Activated naive CD4-positive, alpha-beta T cell treated with anti-CD3 and anti-CD28 coated beads for 36 hours (primary cell): ENCODE data around the gene SLC22A17. TPM values are rescaled to one million over a fixed set of nuclear protein-coding genes. Genes with fewer than 3 reads are reported as not detected.
"Not testable (repeated sequence)": the region's sequence is repeated elsewhere in the genome, so short reads cannot be mapped to it uniquely, and the experiment has no call there.

ENCODE experiments used
- CTCF ChIA-PET: fragments of 350-600 bp; sonication (Branson Sonifier 250); formaldehyde crosslinking; loops from one replicate; lab custom pipeline; 2021; ENCODE audit warnings: antibody characterized with exemption; lab: Charles Lee
- DNase-seq: peaks from one replicate; pipeline ENCODE4 v3.0.0-alpha.2; 2020
- H3K27ac Mint-ChIP-seq: one replicate; pipeline ENCODE4 v1.8.0; 2021; ENCODE audit warnings: mild to moderate bottlenecking, mixed read lengths
- H3K27me3 Mint-ChIP-seq: one replicate; pipeline ENCODE4 v1.8.0; 2021; ENCODE audit warnings: low read depth, mixed read lengths
- H3K36me3 Mint-ChIP-seq: one replicate; pipeline ENCODE4 v1.8.0; 2021; ENCODE audit warnings: low read depth, mixed read lengths
- H3K4me1 Mint-ChIP-seq: one replicate; pipeline ENCODE4 v1.8.0; 2021; ENCODE audit warnings: low read depth, mixed read lengths
- H3K4me3 Mint-ChIP-seq: one replicate; pipeline ENCODE4 v1.8.0; 2021; ENCODE audit warnings: mild to moderate bottlenecking, moderate library complexity, mixed read lengths
- H3K9me3 Mint-ChIP-seq: one replicate; pipeline ENCODE4 v1.8.0; 2021; ENCODE audit warnings: mixed read lengths
- intact Hi-C: fragments of 100-400 bp; cut with micrococcal nuclease; formaldehyde crosslinking; loops from one replicate; pipeline ENCODE4 v1.15.1; 2023
- total RNA-seq, 2 experiments: library from RNA; stranded (reverse); gene quantifications; one replicate each; pipeline ENCODE4 v1.2.3, GENCODE V29; 2021

Gene SLC22A17
- total RNA-seq, 2 experiments from 2014 or later = 3.5 to 4.8 TPM

DNA sequence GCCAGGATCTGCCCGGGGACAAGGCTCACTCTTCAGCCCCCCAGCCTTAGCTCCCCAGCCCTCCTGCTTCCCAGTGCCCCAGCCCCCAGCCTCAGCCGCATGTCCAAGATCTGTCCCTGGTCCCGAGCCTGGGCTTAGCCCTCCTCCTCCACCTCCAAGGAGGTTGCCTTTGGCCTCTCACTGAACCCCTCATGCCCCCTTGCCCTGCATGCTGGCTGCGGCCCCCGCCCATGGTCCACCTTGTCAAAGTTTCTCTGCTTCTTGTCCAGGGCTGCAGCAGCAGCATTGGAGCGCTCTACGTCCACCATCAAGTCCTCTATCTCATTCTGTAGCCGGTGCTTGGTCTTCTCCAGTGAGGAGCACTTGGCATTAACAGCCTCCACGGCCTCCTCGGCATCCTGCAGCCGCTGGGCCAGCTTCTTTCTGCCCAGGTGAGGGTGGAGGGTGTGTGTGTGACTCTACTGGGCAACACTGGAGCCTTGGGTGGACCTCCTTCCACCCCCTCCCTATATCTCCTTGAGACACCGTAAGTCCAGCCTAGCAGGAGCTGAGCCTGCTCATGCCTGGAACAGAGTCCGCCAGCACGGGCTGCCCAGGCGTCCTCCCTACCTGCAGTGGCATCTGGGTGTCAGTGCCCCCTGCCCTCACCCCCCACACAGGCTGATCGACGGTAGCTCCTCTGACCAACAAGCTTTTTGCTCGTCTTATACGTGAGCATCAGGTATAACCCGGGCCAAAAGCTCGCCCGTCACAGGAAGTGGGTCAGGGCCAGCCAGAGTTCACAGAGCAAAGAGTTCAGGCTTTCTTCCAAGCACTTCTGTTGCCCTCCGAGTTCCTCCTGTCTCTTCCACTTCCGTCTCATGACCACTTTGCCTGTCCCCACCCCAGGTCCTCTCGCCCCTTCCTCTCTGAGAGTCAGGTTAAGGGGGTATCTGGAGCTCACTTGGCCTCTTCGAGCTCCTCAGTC is 35.5 kb upstream of the SLC22A17 start:
- Mint-ChIP-seq H3K4me1 (no peaks in the 10 kb centered on the region), H3K27me3 (no peaks in the 10 kb centered on the region), H3K27ac (no peak overlapping the region), H3K4me3 (no peak overlapping the region), H3K9me3 (no peaks in the 10 kb centered on the region), H3K36me3 (no peaks in the 10 kb centered on the region)
- DNase-seq = no peak
- intact Hi-C loops = no loop called here
- CTCF ChIA-PET = no interaction called here

DNA sequence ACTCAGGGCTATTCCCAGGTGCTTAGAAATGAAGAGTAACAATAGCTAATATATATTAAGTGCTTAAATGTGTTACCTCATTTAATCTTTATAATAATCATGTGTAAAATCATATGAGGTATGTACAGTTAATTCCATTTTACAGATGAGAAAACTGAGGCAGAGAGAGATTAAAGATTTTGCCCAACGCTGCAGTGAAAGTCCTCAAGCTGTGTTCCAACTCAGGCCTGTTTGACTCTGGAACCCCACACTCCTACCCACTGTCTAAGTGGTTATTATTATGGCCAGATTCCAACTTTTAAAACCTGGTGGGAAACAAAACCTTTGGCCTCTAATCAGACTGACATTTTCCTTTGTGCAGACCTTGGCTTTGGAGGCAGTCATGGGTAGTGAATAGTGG is 34.3 kb upstream of the SLC22A17 start:
- H3K4me1 Mint-ChIP-seq = no peaks in the 10 kb centered on the region
- no peaks in the 10 kb centered on the region for H3K27me3 Mint-ChIP-seq
- H3K4me3 Mint-ChIP-seq = no peak overlapping the region
- no peaks in the 10 kb centered on the region for H3K9me3 Mint-ChIP-seq
- intact Hi-C loops = no loop called here
- DNase-seq = no peak
- no peak overlapping the region for H3K27ac Mint-ChIP-seq
- CTCF ChIA-PET = interaction anchor here (0.6 kb wide), 1 partner anchor 78 kb away, joined by 3 read pairs; no protein-coding TSS in a partner anchor
- no peaks in the 10 kb centered on the region for H3K36me3 Mint-ChIP-seq

DNA sequence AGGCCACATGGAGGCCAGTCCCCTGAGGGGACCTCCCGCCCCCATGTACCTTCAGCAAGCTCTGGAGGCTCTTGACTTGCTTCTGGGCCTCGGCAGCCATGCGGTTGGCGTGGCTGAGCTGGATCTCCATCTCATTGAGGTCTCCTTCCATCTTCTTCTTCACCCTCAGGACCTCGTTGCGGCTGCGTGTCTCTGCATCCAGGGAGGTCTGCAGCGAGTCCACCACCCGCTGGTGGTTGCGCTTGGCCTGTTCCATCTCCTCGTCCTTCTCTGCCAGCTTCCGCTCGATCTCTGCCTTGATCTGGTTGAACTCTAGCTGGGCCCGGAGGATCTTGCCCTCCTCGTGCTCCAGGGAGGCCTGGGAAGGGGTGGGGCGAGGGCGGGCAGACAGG is 33.6 kb upstream of the SLC22A17 start:
- intact Hi-C loops, DNase-seq, H3K27ac Mint-ChIP-seq, H3K27me3 Mint-ChIP-seq, H3K4me3 Mint-ChIP-seq, H3K4me1 Mint-ChIP-seq, H3K9me3 Mint-ChIP-seq, H3K36me3 Mint-ChIP-seq: not testable (repeated sequence)
- CTCF ChIA-PET = interaction anchor here (0.6 kb wide), 1 partner anchor 78 kb away, joined by 3 read pairs; no protein-coding TSS in a partner anchor

DNA sequence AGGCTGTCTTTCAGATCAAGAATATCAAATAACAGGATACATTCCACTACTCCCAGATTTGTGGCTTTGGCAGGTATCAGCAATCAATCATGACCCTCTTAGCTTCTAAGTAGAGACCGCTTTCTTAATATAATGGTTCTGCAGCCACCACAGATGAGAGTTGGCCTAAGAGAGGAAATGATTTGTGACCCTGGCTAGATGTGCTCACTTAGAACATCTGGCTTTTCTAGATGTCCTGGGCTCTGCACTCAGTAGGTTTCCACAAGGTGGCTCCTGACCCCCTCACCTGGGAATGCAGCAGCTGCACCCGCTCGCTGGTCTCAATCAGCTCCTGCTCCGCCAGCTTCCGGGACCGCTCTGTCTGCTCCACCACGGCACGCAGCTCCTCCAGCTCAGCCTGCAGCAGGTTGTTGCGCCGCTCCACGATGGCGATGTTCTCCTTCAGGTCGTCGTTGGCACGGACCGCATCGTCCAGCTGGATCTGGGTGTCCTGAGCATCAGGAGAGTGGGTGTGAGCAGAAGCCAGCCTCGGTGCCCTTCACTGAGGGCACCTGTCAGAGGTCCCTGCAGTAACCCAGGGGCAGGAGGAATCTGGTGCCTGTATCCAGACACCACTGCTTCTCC is 33.1 kb upstream of the SLC22A17 start:
- Mint-ChIP-seq H3K4me3 (no peak overlapping the region), H3K36me3 (no peaks in the 10 kb centered on the region), H3K4me1 (no peaks in the 10 kb centered on the region), H3K27ac (no peak overlapping the region), H3K27me3 (no peaks in the 10 kb centered on the region), H3K9me3 (no peaks in the 10 kb centered on the region)
- DNase-seq = no peak
- intact Hi-C loops = no loop called here
- CTCF ChIA-PET = interaction anchor here (0.6 to 0.7 kb wide), 2 partner anchors 59 to 81 kb away, joined by 3 to 7 read pairs; no protein-coding TSS in a partner anchor

DNA sequence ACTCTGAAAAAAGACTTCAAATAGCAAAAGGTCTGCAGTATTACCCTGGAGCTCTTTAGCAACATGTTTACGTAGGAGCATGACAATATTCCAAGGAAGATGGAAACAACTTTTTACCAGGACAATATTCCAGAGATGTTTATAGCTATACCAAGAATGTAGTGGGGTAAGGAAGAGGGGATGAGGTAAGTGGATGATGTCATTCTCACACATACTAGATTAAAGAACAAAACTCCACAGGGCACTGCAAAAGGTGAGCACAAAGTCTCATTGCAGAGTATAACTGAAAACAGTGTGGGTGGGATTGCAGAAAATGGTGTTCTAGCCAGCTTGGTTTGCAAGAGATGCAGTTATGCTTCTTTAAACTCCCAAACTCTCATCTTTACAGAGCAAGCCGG is 32.6 kb upstream of the SLC22A17 start:
- no peaks in the 10 kb centered on the region for H3K36me3 Mint-ChIP-seq
- no peaks in the 10 kb centered on the region for H3K9me3 Mint-ChIP-seq
- intact Hi-C loops = no loop called here
- H3K27me3 Mint-ChIP-seq = no peaks in the 10 kb centered on the region
- CTCF ChIA-PET = interaction anchor here (0.6 to 1.0 kb wide), 3 partner anchors 58 to 157 kb away, joined by 3 to 7 read pairs (median 3); no protein-coding TSS in a partner anchor
- no peaks in the 10 kb centered on the region for H3K4me1 Mint-ChIP-seq
- no peak for DNase-seq
- no peak overlapping the region for H3K4me3 Mint-ChIP-seq
- H3K27ac Mint-ChIP-seq = no peak overlapping the region

DNA sequence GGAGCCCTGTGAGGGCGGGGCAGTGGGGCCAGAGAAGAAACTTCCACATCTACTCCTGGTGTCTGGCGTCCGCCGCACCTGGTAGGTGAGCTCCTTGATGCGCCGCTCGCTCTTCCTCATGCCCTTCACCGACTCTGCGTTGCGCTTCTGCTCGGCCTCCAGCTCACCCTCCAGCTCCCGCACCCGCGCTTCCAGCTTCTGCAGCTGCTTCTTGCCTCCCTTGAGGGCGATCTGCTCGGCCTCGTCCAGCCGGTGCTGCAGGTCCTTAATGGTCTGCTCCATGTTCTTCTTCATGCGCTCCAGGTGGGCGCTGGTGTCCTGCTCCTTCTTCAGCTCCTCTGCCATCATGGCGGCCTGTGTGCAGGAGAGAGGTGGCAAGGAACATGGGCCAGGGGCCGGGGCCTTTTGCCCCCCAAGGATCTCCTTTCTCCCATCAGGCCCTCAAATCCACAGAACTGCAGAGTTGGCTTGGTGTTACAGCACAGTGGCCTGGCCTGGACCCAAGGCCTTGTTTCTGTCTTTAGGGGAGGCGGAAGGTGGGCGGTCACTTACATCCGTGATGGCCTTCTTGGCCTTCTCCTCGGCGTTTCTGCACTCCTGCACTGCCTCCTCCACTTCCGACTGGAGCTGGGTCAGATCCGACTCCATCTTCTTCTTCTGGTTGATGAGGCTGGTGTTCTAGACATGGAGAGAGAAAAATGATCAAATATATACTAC is 31.8 kb upstream of the SLC22A17 start:
- CTCF ChIA-PET = interaction anchor here (0.6 to 1.0 kb wide), 4 partner anchors 55 to 157 kb away, joined by 3 to 4 read pairs (median 3); no protein-coding TSS in a partner anchor
- Mint-ChIP-seq H3K4me1 (no peaks in the 10 kb centered on the region), H3K36me3 (no peaks in the 10 kb centered on the region), H3K27ac (no peak overlapping the region), H3K27me3 (no peaks in the 10 kb centered on the region), H3K9me3 (no peaks in the 10 kb centered on the region), H3K4me3 (no peak overlapping the region)
- no peak for DNase-seq
- intact Hi-C loops = no loop called here

DNA sequence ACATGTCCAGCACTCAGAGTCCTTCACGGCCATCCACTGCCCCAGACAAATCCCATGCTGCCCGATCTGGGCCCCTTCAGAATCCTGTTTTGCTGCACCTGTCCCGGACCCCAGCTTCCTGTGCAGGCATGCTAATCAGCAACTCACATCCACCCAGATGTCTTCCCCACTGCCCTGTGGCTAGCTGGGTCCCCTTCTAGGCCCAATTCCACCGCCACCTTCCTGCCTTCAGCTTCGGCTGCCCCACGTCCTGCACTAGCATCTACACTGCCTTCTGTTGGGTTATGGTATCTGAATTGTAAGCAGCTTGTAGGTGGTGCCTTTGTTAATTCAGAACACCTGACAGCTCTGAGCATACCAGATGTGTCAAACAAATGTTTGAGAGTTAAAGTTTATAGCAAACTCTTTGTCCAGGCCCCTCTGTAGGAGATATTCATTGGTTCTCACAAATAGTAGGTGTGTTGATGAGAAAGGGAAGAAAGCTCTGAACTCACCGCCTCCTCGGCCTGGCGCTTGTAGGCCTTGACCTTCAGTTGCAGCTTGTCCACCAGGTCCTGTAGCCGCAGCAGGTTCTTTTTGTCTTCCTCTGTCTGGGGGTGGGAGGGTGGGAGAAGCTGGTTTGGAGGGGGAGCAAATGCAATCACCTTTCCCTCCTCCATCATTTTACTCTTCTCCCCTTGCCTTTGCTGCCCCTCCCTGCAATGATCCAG is 30.2 kb upstream of the SLC22A17 start:
- Mint-ChIP-seq H3K4me1 (no peaks in the 10 kb centered on the region), H3K4me3 (no peak overlapping the region), H3K27ac (no peak overlapping the region), H3K27me3 (no peaks in the 10 kb centered on the region), H3K9me3 (no peaks in the 10 kb centered on the region), H3K36me3 (no peaks in the 10 kb centered on the region)
- DNase-seq = no peak
- intact Hi-C loops = no loop called here
- CTCF ChIA-PET = interaction anchor here (0.9 to 1.8 kb wide), 9 partner anchors 10 to 262 kb away, joined by 3 to 12 read pairs (median 4); partner anchors contain the start of gene SLC22A17

DNA sequence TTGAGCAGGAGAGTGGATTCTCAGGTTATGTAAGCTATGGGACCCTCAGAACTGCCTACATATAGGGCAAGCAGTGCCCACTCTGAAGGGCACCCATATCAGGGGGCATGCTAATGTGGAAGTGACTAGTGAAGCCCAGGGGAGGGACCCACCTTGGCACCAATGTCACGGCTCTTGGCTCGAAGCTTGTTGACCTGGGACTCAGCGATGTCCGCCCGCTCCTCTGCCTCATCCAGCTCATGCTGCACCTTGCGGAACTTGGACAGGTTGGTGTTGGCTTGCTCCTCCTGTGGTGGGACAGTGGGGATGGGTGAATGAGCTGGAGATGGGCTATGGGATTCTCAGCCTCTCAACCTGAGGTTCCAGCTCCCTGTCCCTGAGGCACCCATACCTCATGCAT is 29.6 kb upstream of the SLC22A17 start:
- no peak for DNase-seq
- CTCF ChIA-PET = interaction anchor here (0.6 to 1.8 kb wide), 6 partner anchors 13 to 195 kb away, joined by 3 to 12 read pairs (median 4); no protein-coding TSS in a partner anchor
- Mint-ChIP-seq H3K27ac (no peak overlapping the region), H3K36me3 (no peaks in the 10 kb centered on the region), H3K27me3 (no peaks in the 10 kb centered on the region), H3K4me1 (no peaks in the 10 kb centered on the region), H3K9me3 (no peaks in the 10 kb centered on the region), H3K4me3 (no peak overlapping the region)
- intact Hi-C loops = no loop called here

DNA sequence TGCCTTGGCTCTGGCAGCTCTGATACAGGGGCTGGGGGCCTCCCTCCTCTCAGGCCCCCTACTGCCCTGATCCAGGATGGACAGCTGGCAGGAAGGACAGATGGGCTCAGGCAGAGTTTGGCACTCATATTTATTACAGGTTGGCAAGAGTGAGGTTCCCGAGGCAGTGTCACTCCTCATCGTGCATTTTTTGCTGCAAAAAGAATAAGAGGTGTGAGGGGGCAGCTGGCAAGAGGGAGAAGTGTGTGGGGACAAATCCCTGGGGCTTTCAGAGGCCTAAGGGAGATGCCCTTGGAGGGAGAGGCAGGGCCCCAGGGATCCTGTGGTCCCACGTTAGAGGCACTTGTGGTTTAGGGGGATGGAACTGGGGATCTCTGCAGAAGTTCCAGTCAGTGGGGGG is 29.2 kb upstream of the SLC22A17 start:
- no peaks in the 10 kb centered on the region for H3K36me3 Mint-ChIP-seq
- intact Hi-C loops = no loop called here
- DNase-seq = no peak
- H3K27ac Mint-ChIP-seq = no peak overlapping the region
- CTCF ChIA-PET = interaction anchor here (0.6 to 1.8 kb wide), 5 partner anchors 13 to 261 kb away, joined by 3 to 12 read pairs (median 4); no protein-coding TSS in a partner anchor
- no peaks in the 10 kb centered on the region for H3K27me3 Mint-ChIP-seq
- no peaks in the 10 kb centered on the region for H3K9me3 Mint-ChIP-seq
- H3K4me3 Mint-ChIP-seq = no peak overlapping the region
- no peaks in the 10 kb centered on the region for H3K4me1 Mint-ChIP-seq

DNA sequence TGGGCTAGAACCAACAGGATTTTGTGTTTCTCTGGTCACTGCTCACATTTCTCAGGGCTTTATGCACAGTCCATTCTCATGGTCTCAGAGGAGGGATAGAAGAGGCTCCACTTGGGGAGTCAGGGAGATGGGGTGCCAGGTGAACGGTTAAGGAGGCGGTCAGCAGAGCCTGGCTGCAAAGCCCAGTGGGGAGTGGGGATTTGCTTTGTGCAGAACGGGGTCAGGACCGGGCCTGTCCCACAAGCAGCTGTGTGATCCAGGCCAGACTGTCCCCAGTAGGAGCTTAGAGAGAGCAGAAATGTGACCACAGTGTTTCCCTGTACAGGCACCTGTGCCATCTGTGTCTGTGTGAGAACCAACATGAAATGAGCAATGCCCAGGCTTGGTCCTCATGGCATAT is 28.3 kb upstream of the SLC22A17 start:
- Mint-ChIP-seq H3K27ac (no peak overlapping the region), H3K27me3 (no peaks in the 10 kb centered on the region), H3K4me1 (no peaks in the 10 kb centered on the region)

DNA sequence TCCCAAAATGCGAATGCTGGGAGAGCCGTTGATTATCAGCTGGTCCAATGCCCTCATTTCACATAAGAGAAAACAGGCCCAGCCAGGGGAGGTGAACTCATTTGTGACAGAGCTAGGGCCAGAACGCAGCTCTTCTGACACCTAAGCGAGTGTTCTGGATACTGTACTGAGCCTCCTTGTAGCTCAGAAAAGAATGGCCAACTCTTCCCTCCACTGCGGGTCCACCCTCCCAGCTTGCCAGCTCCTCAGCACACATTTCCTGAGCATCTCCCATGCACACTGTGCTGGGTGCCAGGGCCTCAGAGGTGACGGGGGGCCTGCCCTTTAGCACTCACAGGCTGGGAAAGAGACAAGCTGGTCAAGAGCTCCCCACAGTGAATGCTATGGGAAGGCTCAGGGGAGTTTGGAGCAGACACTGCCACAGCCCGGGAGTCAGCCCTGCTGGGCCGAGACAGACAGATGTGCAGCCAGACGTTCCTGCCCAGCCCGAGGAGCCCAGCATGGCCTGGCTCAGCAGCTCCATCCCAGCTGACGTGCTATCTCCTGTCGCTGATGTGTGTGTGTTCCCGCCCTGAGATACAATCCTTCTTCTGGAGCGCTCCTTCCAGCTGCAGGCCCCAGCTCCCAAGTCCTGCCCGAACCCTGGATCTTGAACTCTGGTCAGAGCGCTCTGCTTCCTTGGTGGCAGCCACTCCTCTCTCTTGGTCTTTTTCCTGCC is 27.7 kb upstream of the SLC22A17 start:
- no peaks in the 10 kb centered on the region for H3K4me1 Mint-ChIP-seq
- H3K4me3 Mint-ChIP-seq = no peak overlapping the region
- no peaks in the 10 kb centered on the region for H3K27me3 Mint-ChIP-seq
- no peaks in the 10 kb centered on the region for H3K9me3 Mint-ChIP-seq
- intact Hi-C loops = loop anchor here (1.0 kb wide), 4 partner anchors 52 to 311 kb away; no protein-coding TSS in a partner anchor
- CTCF ChIA-PET = interaction anchor here (0.6 to 4.8 kb wide), 38 partner anchors 10 to 303 kb away, joined by 3 to 76 read pairs (median 3); partner anchors contain the start of genes HOMEZ and PABPN1
- H3K27ac Mint-ChIP-seq = no peak overlapping the region
- no peaks in the 10 kb centered on the region for H3K36me3 Mint-ChIP-seq
- DNase-seq = no peak

More for the DNA sequence above, 28.3 kb upstream of the SLC22A17 start:
- DNase-seq = no peak
- intact Hi-C loops = loop anchor here (1.0 kb wide), 4 partner anchors 53 to 312 kb away; no protein-coding TSS in a partner anchor
- Mint-ChIP-seq H3K4me3 (no peak overlapping the region), H3K9me3 (no peaks in the 10 kb centered on the region), H3K36me3 (no peaks in the 10 kb centered on the region)
- CTCF ChIA-PET = interaction anchor here (0.9 to 4.8 kb wide), 21 partner anchors 9 to 303 kb away, joined by 3 to 76 read pairs (median 4); partner anchors contain the start of genes HOMEZ and PABPN1
